DOHH2 (cell line): Measurements from ENCODE around the gene SNX24.

Experiments used
- CTCF ChIP-seq: fragments of 200-600 bp; sonication (generic); IDR thresholded peaks from one replicate; pipeline ENCODE4 v1.5.1; 2014; ENCODE audit warnings: antibody characterized with exemption, mild to moderate bottlenecking, low read depth, low read length; ENCODE audit not compliant: poor library complexity, severe bottlenecking
- EZH2phosphoT487 ChIP-seq: fragments of 200-600 bp; sonication (generic); IDR thresholded peaks from 2 replicates; pipeline ENCODE4 v1.6.1; 2017; ENCODE audit warnings: borderline replicate concordance, mild to moderate bottlenecking, antibody characterized with exemption, low read length, moderate library complexity, mixed read lengths

GRCh38 chr5:122959740-122960445 is 114.5 kb downstream of the SNX24 start:
- TF ChIP-seq CTCF (no peak), EZH2phosphoT487 (no peak)
